Neutrophil (primary cell): ENCODE results near the gene SHISA5.

Experiments used
- H3K27ac ChIP-seq: fragments of 200-600 bp; sonication (generic); 2 replicates; pipeline ENCODE4 v1.5.1; 2016; ENCODE audit warnings: mild to moderate bottlenecking, moderate library complexity
- H3K27me3 ChIP-seq: fragments of 200-600 bp; sonication (generic); 2 replicates; pipeline ENCODE4 v1.6.0; 2016; ENCODE audit warnings: mild to moderate bottlenecking
- H3K36me3 ChIP-seq: fragments of 200-600 bp; sonication (generic); 2 replicates; pipeline ENCODE4 v1.5.1; 2017
- H3K4me1 ChIP-seq, 2 experiments: fragments of 200-600 bp in 1 of 2; sonication (generic) in 1 of 2; 1 replicate in 1 of 2; 2 replicates in 1 of 2; pipeline versions ENCODE4 v1.5.1 to v1.6.1; 2013 to 2016; ENCODE audit warnings: low read depth in 1 of 2, low read length in 1 of 2, mild to moderate bottlenecking in 1 of 2, moderate library complexity in 1 of 2; ENCODE audit not compliant: control insufficient read depth in 1 of 2, insufficient read depth in 1 of 2
- H3K4me3 ChIP-seq, 2 experiments: fragments of 200-600 bp in 1 of 2; sonication (generic) in 1 of 2; 1 replicate in 1 of 2; 2 replicates in 1 of 2; pipeline ENCODE4 v1.5.1; 2013 to 2016; ENCODE audit warnings: low read depth in 1 of 2, low read length in 1 of 2, mild to moderate bottlenecking in 1 of 2, moderate library complexity in 1 of 2
- H3K9me3 ChIP-seq: fragments of 200-600 bp; sonication (generic); 2 replicates; pipeline ENCODE4 v1.5.1; 2016
- TF ChIP-seq, protein P1 (sequence below): fragments of 200-600 bp; sonication (generic); IDR thresholded peaks from 2 replicates; pipeline ENCODE4 v1.5.1; 2016; ENCODE audit warnings: antibody characterized with exemption

SHISA5 gene

DNA sequence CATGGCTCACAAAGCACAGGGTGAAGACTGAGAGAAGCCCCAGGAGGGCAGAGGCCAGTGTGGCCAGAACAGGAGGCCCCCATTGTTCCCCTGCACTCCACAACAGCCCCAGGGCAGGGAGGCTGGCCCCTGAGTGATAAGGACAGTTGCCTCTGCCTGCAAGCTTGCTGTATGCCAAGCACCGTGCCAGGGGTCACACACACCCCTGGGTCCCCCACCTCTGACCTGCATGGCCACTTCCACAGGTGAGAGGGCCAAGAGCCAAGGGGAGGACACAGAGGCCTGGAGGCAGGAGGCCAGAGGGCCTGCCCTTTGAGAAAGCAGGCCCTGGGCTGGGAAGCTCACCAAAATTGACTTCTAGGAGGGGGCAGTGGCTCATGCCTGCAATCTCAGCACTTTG, 33.7 kb downstream of the SHISA5 start:
- TF ChIP-seq, protein P1, sequence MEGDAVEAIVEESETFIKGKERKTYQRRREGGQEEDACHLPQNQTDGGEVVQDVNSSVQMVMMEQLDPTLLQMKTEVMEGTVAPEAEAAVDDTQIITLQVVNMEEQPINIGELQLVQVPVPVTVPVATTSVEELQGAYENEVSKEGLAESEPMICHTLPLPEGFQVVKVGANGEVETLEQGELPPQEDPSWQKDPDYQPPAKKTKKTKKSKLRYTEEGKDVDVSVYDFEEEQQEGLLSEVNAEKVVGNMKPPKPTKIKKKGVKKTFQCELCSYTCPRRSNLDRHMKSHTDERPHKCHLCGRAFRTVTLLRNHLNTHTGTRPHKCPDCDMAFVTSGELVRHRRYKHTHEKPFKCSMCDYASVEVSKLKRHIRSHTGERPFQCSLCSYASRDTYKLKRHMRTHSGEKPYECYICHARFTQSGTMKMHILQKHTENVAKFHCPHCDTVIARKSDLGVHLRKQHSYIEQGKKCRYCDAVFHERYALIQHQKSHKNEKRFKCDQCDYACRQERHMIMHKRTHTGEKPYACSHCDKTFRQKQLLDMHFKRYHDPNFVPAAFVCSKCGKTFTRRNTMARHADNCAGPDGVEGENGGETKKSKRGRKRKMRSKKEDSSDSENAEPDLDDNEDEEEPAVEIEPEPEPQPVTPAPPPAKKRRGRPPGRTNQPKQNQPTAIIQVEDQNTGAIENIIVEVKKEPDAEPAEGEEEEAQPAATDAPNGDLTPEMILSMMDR = no peak
- Histone ChIP-seq H3K4me3 (no peak overlapping the region), H3K4me1 (peaks cover 51 to 57% of the 10 kb centered on the region in 2 experiments), H3K9me3 (no peaks in the 10 kb centered on the region), H3K27me3 (no peaks in the 10 kb centered on the region), H3K27ac (peak overlapping the region; percentile 62), H3K36me3 (peaks cover 42% of the 10 kb centered on the region)

DNA sequence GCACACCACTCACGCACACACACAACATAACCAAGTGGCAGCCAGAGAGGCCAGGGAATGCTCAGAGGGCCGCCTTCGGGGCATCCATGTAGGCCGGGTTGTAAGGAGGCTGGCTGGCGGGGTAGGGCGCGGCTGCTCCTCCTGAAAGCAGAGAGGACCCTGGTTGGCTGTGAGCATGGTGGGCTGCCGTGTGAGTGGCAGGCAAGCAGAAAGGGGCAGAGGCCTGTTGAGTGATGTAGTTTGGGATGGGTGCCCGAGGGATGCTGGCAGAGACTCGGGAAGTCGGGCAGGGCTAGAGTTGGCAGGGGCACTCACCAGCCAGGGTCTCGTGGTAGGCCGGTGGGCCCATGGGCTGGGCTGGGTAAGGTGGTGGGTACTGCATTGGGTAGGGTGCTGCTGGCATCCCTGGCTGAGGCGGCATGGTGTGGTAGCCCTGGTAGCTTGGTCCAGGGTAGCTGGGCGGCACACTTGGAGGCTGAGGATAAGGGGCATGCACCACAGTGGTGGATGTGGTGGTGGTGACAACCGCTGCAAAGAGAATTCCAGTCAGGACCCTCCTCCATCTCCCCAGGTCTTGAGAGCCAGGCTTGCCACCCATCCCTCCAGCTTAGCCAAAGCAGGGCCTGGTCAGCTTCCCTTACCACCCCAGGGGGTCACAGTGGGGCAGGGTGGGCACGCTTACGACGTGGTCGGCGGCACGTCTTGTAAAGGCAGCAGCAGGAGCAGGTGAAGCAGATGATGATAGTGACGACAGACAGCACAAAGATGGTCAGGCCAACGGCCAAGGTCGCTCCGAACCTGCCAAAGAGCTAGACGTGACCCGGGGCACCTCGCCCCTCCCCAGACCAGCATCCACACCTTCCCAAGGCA, 34.7 kb downstream of the SHISA5 start:
- H3K4me1 ChIP-seq = peaks cover 55 to 61% of the 10 kb centered on the region in 2 experiments
- TF ChIP-seq, protein P1 = no peak
- H3K27ac ChIP-seq = peak overlapping the region; percentile 62

DNA sequence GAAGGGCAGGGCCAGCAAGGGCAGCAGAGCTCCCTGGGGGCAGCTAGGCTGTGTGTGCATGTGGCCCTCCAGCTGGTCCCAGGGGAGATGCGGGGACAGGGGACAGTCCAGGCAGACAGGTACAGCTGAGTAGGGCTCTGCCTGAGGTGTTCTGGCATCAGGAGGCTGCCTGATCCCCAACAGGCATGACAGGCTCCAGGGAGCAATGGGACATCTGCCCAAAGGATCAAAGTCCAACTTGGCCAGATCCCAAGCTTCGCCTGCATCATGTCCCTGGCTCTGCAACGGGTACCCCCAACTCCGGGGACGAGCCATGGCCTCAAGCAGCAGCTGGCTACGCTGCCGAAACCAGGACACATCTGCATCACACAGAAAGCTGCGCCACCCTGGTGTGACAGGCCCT, 35.6 kb downstream of the SHISA5 start:
- H3K27me3 ChIP-seq = no peaks in the 10 kb centered on the region
- peaks cover 52% of the 10 kb centered on the region for H3K36me3 ChIP-seq
- peaks cover 52 to 58% of the 10 kb centered on the region in 2 experiments for H3K4me1 ChIP-seq
- H3K9me3 ChIP-seq = no peaks in the 10 kb centered on the region
- no peak overlapping the region for H3K4me3 ChIP-seq
- TF ChIP-seq, protein P1 = no peak
- H3K27ac ChIP-seq = peak overlapping the region; percentile 97

More for the DNA sequence above, 34.7 kb downstream of the SHISA5 start:
- Histone ChIP-seq H3K4me3 (no peak overlapping the region), H3K36me3 (peaks cover 49% of the 10 kb centered on the region), H3K9me3 (no peaks in the 10 kb centered on the region), H3K27me3 (no peaks in the 10 kb centered on the region)

DNA sequence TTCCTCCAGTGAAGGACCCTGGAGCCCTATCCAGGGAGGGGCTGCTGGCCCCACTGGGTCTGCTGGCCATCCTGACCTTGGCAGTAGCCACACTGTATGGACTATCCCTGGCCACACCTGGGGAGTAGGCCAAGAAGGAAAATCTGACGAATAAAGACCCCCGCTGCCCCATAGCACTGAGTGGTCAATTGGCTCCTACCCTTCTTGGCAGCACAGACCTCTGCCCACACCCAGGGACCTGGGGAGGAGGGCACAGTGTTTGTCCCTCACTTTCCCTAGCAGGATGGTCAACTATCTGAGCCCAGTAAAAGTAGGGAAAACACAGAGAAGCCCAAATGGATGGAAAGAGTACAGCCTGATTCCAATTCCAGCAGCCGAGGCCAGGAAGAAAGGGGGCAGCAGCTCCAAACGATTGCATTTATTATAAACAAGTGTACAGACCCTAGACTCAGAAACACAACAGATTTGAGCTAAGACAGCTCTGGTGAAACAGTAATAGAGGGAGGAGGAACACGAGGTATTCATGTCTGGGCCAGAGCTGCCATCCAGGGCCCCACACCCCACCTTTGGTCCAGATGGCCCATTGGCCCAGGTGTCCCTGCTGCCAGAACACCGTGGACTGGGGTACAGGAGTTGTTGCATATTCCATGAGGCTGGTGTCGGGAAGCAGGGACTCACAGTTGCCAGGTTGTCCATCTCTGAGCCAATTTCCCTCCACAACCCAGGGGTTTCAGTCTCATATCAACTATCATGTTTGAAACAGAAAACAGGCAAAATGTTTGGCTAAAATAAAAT, 36.3 kb downstream of the SHISA5 start:
- peaks cover 48 to 53% of the 10 kb centered on the region in 2 experiments for H3K4me1 ChIP-seq
- no peaks in the 10 kb centered on the region for H3K27me3 ChIP-seq
- peaks cover 52% of the 10 kb centered on the region for H3K36me3 ChIP-seq
- H3K27ac ChIP-seq = peak overlapping the region; percentile 97
- peak overlapping the region in 1 of 2 experiments; percentile 63 for H3K4me3 ChIP-seq
- H3K9me3 ChIP-seq = no peaks in the 10 kb centered on the region
- TF ChIP-seq, protein P1 = no peak

DNA sequence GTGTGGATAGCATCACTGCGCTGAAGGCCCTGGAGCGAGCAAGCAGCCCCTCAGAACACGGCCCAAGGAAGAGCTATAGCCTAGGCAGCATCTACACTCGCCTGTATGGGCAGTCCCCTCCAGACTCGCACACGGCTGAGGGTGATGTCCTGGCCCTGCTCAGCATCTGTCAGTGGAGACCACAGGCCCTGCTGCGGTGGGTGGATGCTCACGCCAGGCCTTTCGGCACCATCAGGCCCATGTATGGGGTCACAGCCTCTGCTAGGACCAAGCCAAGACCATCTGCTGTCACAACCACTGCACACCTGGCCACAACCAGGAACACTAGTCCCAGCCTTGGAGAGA, 36.9 kb downstream of the SHISA5 start:
- Histone ChIP-seq H3K36me3 (peaks cover 52% of the 10 kb centered on the region), H3K4me1 (peaks cover 42 to 47% of the 10 kb centered on the region in 2 experiments), H3K4me3 (peak overlapping the region; percentile 63 to 67), H3K27me3 (no peaks in the 10 kb centered on the region), H3K9me3 (no peaks in the 10 kb centered on the region), H3K27ac (peak overlapping the region; percentile 97)
- TF ChIP-seq, protein P1 = no peak
